ENCODE data around the gene ABCB11. TPM values are rescaled to one million over a fixed set of nuclear protein-coding genes. Genes with fewer than 3 reads are reported as not detected.

ABCB11 gene
- total RNA-seq, 1 experiment from 2014 or later, result not detected

GRCh38 chr2:168912901-168913369 is 118.2 kb downstream of the ABCB11 start:
- CTCF ChIA-PET, result interaction anchor here (0.6 kb wide), 1 partner anchor 159 kb away, joined by 4 read pairs; no protein-coding TSS in a partner anchor
- peak; percentile 25 for DNase-seq (ENCODE audit: low spot score)
- no peaks in the 10 kb centered on the region for H3K36me3 ChIP-seq (ENCODE audit: insufficient read depth, low read length, poor library complexity, severe bottlenecking)
- H3K27ac ChIP-seq (ENCODE audit: low read depth, low read length, poor library complexity, severe bottlenecking), result no peak overlapping the region
- intact Hi-C loops (cut with micrococcal nuclease; ENCODE audit: unreplicated experiment), result no loop called here
- BruUV-seq (replicated peaks), result no TSS peak
- H3K4me1 ChIP-seq (ENCODE audit: insufficient read depth, low read length, poor library complexity, severe bottlenecking), result no peaks in the 10 kb centered on the region
- POLR2A ChIA-PET (ENCODE audit: low non-redundant PET), result no interaction called here
- no peak overlapping the region for H3K4me3 ChIP-seq (ENCODE audit: low read depth, low read length, poor library complexity, severe bottlenecking)
- H3K27me3 ChIP-seq (replicated peaks; ENCODE audit: insufficient read depth, low read depth, low read length, poor library complexity), result peaks cover 6% of the 10 kb centered on the region
- H3K9me3 ChIP-seq (ENCODE audit: low read depth, low read length, poor library complexity, severe bottlenecking), result no peaks in the 10 kb centered on the region
- TF ChIP-seq EZH2 (IDR thresholded peaks at IDR 0.05; ENCODE audit: borderline replicate concordance, low read depth, low read length, poor library complexity, severe bottlenecking) (no peak), CTCF (conservative IDR thresholded peaks at IDR 0.05; ENCODE audit: low read depth, low read length) (no peak)

DNA sequence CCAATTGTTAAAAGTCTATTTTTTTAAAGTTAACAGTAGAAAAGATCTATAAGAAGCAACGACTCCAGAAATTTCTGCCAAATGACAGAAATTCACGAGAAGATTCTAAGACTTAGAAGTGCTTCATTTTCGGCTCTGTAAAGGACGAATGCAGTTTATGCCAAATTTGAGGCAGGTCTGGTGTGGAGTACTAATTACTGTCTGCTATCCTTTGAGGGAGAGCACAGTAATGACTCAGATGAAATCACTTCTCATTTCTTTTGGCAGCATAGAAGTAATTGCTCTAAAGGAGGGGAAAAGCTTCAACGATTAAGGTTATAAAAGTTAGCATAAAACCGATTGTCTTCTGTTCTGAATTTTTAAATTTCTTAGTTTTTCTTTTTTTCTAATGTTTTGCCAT is 118.7 kb downstream of the ABCB11 start:
- TF ChIP-seq CTCF (conservative IDR thresholded peaks at IDR 0.05; ENCODE audit: low read depth, low read length) (no peak), EZH2 (IDR thresholded peaks at IDR 0.05; ENCODE audit: borderline replicate concordance, low read depth, low read length, poor library complexity, severe bottlenecking) (no peak)
- no TSS peak for BruUV-seq (replicated peaks)
- Histone ChIP-seq H3K27ac (ENCODE audit: low read depth, low read length, poor library complexity, severe bottlenecking) (no peak overlapping the region), H3K36me3 (ENCODE audit: insufficient read depth, low read length, poor library complexity, severe bottlenecking) (no peaks in the 10 kb centered on the region), H3K27me3 (replicated peaks; ENCODE audit: insufficient read depth, low read depth, low read length, poor library complexity) (peaks cover 4% of the 10 kb centered on the region), H3K4me3 (ENCODE audit: low read depth, low read length, poor library complexity, severe bottlenecking) (no peak overlapping the region), H3K4me1 (ENCODE audit: insufficient read depth, low read length, poor library complexity, severe bottlenecking) (no peaks in the 10 kb centered on the region), H3K9me3 (ENCODE audit: low read depth, low read length, poor library complexity, severe bottlenecking) (no peaks in the 10 kb centered on the region)
- ChIA-PET POLR2A (ENCODE audit: low non-redundant PET) (no interaction called here), CTCF (interaction anchor here (0.6 kb wide), 1 partner anchor 159 kb away, joined by 4 read pairs; no protein-coding TSS in a partner anchor)
- DNase-seq (ENCODE audit: low spot score), result no peak
- intact Hi-C loops (cut with micrococcal nuclease; ENCODE audit: unreplicated experiment), result no loop called here

DNA sequence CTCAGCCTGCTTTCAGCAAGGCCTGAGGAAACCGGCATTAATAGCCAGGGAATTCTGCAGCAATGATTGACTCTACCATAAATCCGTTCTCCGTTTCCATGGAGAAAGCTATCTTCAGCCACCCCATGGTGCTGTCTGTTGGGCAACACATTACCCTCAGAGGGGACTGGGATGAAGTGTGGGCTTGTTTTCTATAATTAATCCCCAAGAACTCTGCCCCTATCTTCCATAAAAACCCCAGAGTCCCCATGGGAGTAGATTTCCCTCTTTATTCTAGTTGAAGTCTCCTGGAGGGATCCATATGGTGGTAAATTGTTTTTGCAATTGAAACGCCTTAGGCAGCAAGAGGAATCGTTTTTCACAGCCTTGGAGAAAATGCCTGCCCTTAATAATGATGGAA is 120.8 kb downstream of the ABCB11 start:
- ChIA-PET CTCF (no interaction called here), POLR2A (ENCODE audit: low non-redundant PET) (no interaction called here)
- DNase-seq (ENCODE audit: low spot score), result peak; percentile 50
- intact Hi-C loops (cut with micrococcal nuclease; ENCODE audit: unreplicated experiment), result no loop called here
- no peaks in the 10 kb centered on the region for H3K4me1 ChIP-seq (ENCODE audit: insufficient read depth, low read length, poor library complexity, severe bottlenecking)
- no TSS peak for BruUV-seq (replicated peaks)
- no peaks in the 10 kb centered on the region for H3K9me3 ChIP-seq (ENCODE audit: low read depth, low read length, poor library complexity, severe bottlenecking)
- H3K4me3 ChIP-seq (ENCODE audit: low read depth, low read length, poor library complexity, severe bottlenecking), result no peak overlapping the region
- TF ChIP-seq CTCF (conservative IDR thresholded peaks at IDR 0.05; ENCODE audit: low read depth, low read length) (no peak), EZH2 (IDR thresholded peaks at IDR 0.05; ENCODE audit: borderline replicate concordance, low read depth, low read length, poor library complexity, severe bottlenecking) (no peak)
- no peaks in the 10 kb centered on the region for H3K36me3 ChIP-seq (ENCODE audit: insufficient read depth, low read length, poor library complexity, severe bottlenecking)
- H3K27me3 ChIP-seq (replicated peaks; ENCODE audit: insufficient read depth, low read depth, low read length, poor library complexity), result no peaks in the 10 kb centered on the region
- H3K27ac ChIP-seq (ENCODE audit: low read depth, low read length, poor library complexity, severe bottlenecking), result no peak overlapping the region

Measured in A673 (cell line).